B cell (primary cell): ENCODE results near the gene PPP3R1. TPM values are rescaled to one million over a fixed set of nuclear protein-coding genes. Genes with fewer than 3 reads are reported as not detected.

Experiments
- ATAC-seq: fragments of 200-7000 bp; cut with Tn5 transposase; one replicate; pipeline ENCODE4 v1.10.0; 2021; ENCODE audit warnings: low read depth, mild to moderate bottlenecking, moderate number of reproducible peaks, moderate library complexity
- CTCF ChIA-PET: fragments of 350-600 bp; sonication (Branson Sonifier 250); formaldehyde crosslinking; loops from one replicate; lab custom pipeline; 2021; ENCODE audit warnings: antibody characterized with exemption, inconsistent platforms; lab: Charles Lee
- POLR2A ChIA-PET: fragments of 350-600 bp; sonication (Branson Sonifier 250); formaldehyde crosslinking; loops from one replicate; lab custom pipeline; 2021; ENCODE audit warnings: antibody characterized with exemption; lab: Charles Lee
- DNase-seq: peaks from one replicate; pipeline ENCODE4 v3.0.0; 2013
- H2AFZ ChIP-seq: 2 replicates; pipeline ENCODE4 v1.6.1; 2012; ENCODE audit warnings: mild to moderate bottlenecking, low read depth, low read length; ENCODE audit not compliant: insufficient read depth, poor library complexity, severe bottlenecking
- H3K27ac ChIP-seq, 2 donors: 1 replicate in 1 of 2; 2 replicates in 1 of 2; pipeline ENCODE4 v1.5.1; 2012 to 2013; ENCODE audit warnings: low read length in 2 of 2, mild to moderate bottlenecking in 2 of 2, moderate library complexity in 1 of 2
- H3K27me3 ChIP-seq, 4 experiments: fragments of 200-600 bp in 1 of 4; sonication (generic) in 1 of 4; replicated peaks in 1 of 4; 1 replicate in 2 of 4; 2 replicates in 2 of 4; pipeline versions ENCODE4 v1.6.1 to v1.7.0; 2013 to 2016; ENCODE audit warnings: low read length in 3 of 4, mild to moderate bottlenecking in 2 of 4, mixed read lengths in 1 of 4, moderate library complexity in 1 of 4; ENCODE audit not compliant: insufficient read depth in 4 of 4, control insufficient read depth in 3 of 4; ENCODE audit errors: control extremely low read depth in 1 of 4
- H3K36me3 ChIP-seq, 2 experiments: replicated peaks in 1 of 2; 1 replicate in 1 of 2; 2 replicates in 1 of 2; pipeline versions ENCODE4 v1.6.1 to v1.7.1; 2013; ENCODE audit warnings: low read length in 1 of 2; ENCODE audit not compliant: insufficient read depth in 2 of 2, control insufficient read depth in 1 of 2; ENCODE audit errors: control extremely low read depth in 1 of 2, extremely low read depth in 1 of 2
- H3K4me1 ChIP-seq, 2 donors: fragments of 200-600 bp in 1 of 2; sonication (generic) in 1 of 2; 1 replicate in 1 of 2; 2 replicates in 1 of 2; pipeline versions ENCODE4 v1.5.1 to v1.6.1; 2013 to 2017; ENCODE audit warnings: low read length in 2 of 2; ENCODE audit not compliant: control insufficient read depth in 2 of 2, insufficient read depth in 2 of 2
- H3K4me2 ChIP-seq: replicated peaks from 2 replicates; pipeline ENCODE3; 2012; ENCODE audit warnings: mild to moderate bottlenecking, low read depth, low read length; ENCODE audit not compliant: poor library complexity, severe bottlenecking
- H3K4me3 ChIP-seq, 5 experiments: fragments of 200-600 bp in 1 of 5; sonication (generic) in 1 of 5; 1 replicate in 3 of 5; 2 replicates in 2 of 5; pipeline versions ENCODE4 v1.5.1 to v1.7.0; 2011 to 2016; ENCODE audit warnings: low read length in 4 of 5, mild to moderate bottlenecking in 4 of 5, low read depth in 2 of 5, control low read depth in 1 of 5, moderate library complexity in 1 of 5; ENCODE audit not compliant: insufficient read depth in 1 of 5; ENCODE audit errors: control extremely low read depth in 1 of 5, extremely low read depth in 1 of 5
- H3K79me2 ChIP-seq: fragments of 200-600 bp; sonication (generic); one replicate; pipeline ENCODE4 v1.6.0; 2016; ENCODE audit warnings: low read length; ENCODE audit not compliant: control insufficient read depth, insufficient read depth
- H3K9ac ChIP-seq: fragments of 200-600 bp; sonication (generic); 2 replicates; pipeline ENCODE4 v1.6.1; 2017; ENCODE audit warnings: mild to moderate bottlenecking, low read length, moderate library complexity
- H3K9me3 ChIP-seq, 3 donors: one replicate each; pipeline versions ENCODE4 v1.6.1 to v1.7.1; 2013; ENCODE audit warnings: low read length in 2 of 3; ENCODE audit not compliant: control insufficient read depth in 2 of 3, insufficient read depth in 1 of 3; ENCODE audit errors: control extremely low read depth in 1 of 3
- H4K20me1 ChIP-seq: 2 replicates; pipeline ENCODE4 v1.6.0; 2012; ENCODE audit warnings: mild to moderate bottlenecking, low read length; ENCODE audit not compliant: insufficient read depth, control insufficient read depth, poor library complexity, severe bottlenecking
- H3K27ac Mint-ChIP-seq: one replicate; pipeline ENCODE4 v1.8.0; 2021; ENCODE audit warnings: mixed read lengths
- H3K27me3 Mint-ChIP-seq: one replicate; pipeline ENCODE4 v1.8.0; 2021; ENCODE audit warnings: mixed read lengths
- H3K4me1 Mint-ChIP-seq: one replicate; pipeline ENCODE4 v1.8.0; 2021; ENCODE audit warnings: mixed read lengths
- H3K4me3 Mint-ChIP-seq: one replicate; pipeline ENCODE4 v1.8.0; 2021; ENCODE audit warnings: mixed read lengths
- H3K9me3 Mint-ChIP-seq: one replicate; pipeline ENCODE4 v1.8.0; 2022; ENCODE audit warnings: mixed read lengths; ENCODE audit not compliant: insufficient read depth
- CTCF ChIP-seq: fragments of 200-600 bp; IDR thresholded peaks from one replicate; pipeline ENCODE4 v1.8.0; 2022; ENCODE audit warnings: antibody characterized with exemption, mild to moderate bottlenecking
- EZH2 ChIP-seq: IDR thresholded peaks from 2 replicates; pipeline ENCODE4 v1.6.1; 2012; ENCODE audit warnings: borderline replicate concordance, low read depth, mild to moderate bottlenecking, moderate library complexity, low read length; ENCODE audit not compliant: insufficient read depth, poor library complexity, severe bottlenecking
- WGBS: methylation state at CpG from one replicate; pipeline ENCODE4 v1.1.5; 2013; ENCODE audit warnings: missing lambda C conversion rate; ENCODE audit not compliant: insufficient coverage; 5-methylcytosine and 5-hydroxymethylcytosine counted together
- intact Hi-C: fragments of 100-400 bp; cut with micrococcal nuclease; formaldehyde crosslinking; loops from one replicate; pipeline ENCODE4 v1.10.0; 2022
- polyA plus RNA-seq: library from polyadenylated mRNA; depleted of rRNA; stranded (reverse); fragments of >200 nt; gene quantifications from 2 replicates; pipeline ENCODE4 v1.2.3, GENCODE V29; 2012
- total RNA-seq, 2 donors: library from RNA; stranded (reverse); fragments of 120-200 nt in 1 of 2; gene quantifications; 1 replicate in 1 of 2; 2 replicates in 1 of 2; pipeline versions ENCODE4 v1.2.3 to v1.2.4, GENCODE V29; 2013 to 2022

The PPP3R1 gene
- total and polyA plus RNA-seq, 2 donors (not counting 1 experiment from before 2014, with no cell fraction given): 17.9 to 55.6 TPM

GRCh38 chr2:68157402-68158133, 94.8 kb downstream of the PPP3R1 start, which contains the start of gene PNO1:
TSS of gene PNO1 (plus strand) at chr2:68157888. CDS start at chr2:68157935, 47 bp downstream.
- no peaks in the 10 kb centered on the region for H3K27me3 ChIP-seq
- peak within 1 kb of the TSS; percentile 96 to 98 for H3K27ac ChIP-seq
- H3K79me2 ChIP-seq: peaks cover 69% of the 10 kb centered on the region
- peaks cover 32 to 35% of the 10 kb centered on the region in 2 donors for H3K4me1 ChIP-seq
- Mint-ChIP-seq H3K9me3 (no peaks in the 10 kb centered on the region), H3K4me3 (peak within 1 kb of the TSS; percentile 97), H3K27me3 (no peaks in the 10 kb centered on the region), H3K27ac (peak within 1 kb of the TSS; percentile 100), H3K4me1 (peaks cover 48% of the 10 kb centered on the region)
- peaks cover 2 to 24% of the 10 kb centered on the region in 2 experiments for H3K36me3 ChIP-seq
- intact Hi-C loops: loop anchor here (1.0 to 5.0 kb wide), 6 partner anchors 35 to 310 kb away; partner anchors contain the start of genes APLF, FBXO48 and PPP3R1
- under 1% methylated on average over 43 of the region's 44 CpGs for WGBS
- peak within 1 kb of the TSS; percentile 95 for H2AFZ ChIP-seq
- peak; percentile 98 for DNase-seq
- ChIA-PET POLR2A (interaction anchor here (0.6 to 1.8 kb wide), 6 partner anchors 10 to 1917 kb away, joined by 3 to 14 read pairs (median 4); partner anchors contain the start of gene PPP3R1), CTCF (interaction anchor here (1.0 to 2.0 kb wide), 8 partner anchors 12 to 126 kb away, joined by 4 to 24 read pairs (median 5); partner anchors contain the start of gene PPP3R1)
- ATAC-seq: peak; percentile 95
- no peaks in the 10 kb centered on the region for H4K20me1 ChIP-seq
- TF ChIP-seq EZH2: no peak
- TF ChIP-seq CTCF: no peak
- peak within 1 kb of the TSS; percentile 90 for H3K9ac ChIP-seq
- H3K4me2 ChIP-seq: peak within 1 kb of the TSS; percentile 79
- no peaks in the 10 kb centered on the region for H3K9me3 ChIP-seq
- peak within 1 kb of the TSS; percentile 80 to 93 (median 89) for H3K4me3 ChIP-seq
